WTC11 (cell line): ENCODE results near the gene PSMG4.

Experiments used
- ZNF425 ChIP-seq: fragments of 250-450 bp; sonication (Bioruptor Pico); conservative IDR thresholded peaks from 2 replicates; pipeline ENCODE4 v1.9.0; 2021; ENCODE audit warnings: mild to moderate bottlenecking
- ZNF532 ChIP-seq: fragments of 250-450 bp; sonication (Bioruptor Pico); IDR thresholded peaks from 2 replicates; pipeline ENCODE4 v1.9.0; 2021; ENCODE audit warnings: mild to moderate bottlenecking, borderline replicate concordance

GRCh38 chr6:3299221-3299620 lies 40.5 kb downstream of the PSMG4 start:
- no peak for TF ChIP-seq ZNF425 (CRISPR knock-in tag)
- TF ChIP-seq ZNF532 (CRISPR knock-in tag) = no peak
